GM23338 (cell line): ENCODE measurements around the gene MAP3K14.

ENCODE experiments used
- CREB1 ChIP-seq: fragments of 250-450 bp; sonication (Bioruptor Pico); IDR thresholded peaks from 2 replicates; pipeline ENCODE4 v1.5.0; 2020; ENCODE audit warnings: low read depth, mild to moderate bottlenecking, moderate library complexity
- CTCF ChIP-seq, 2 experiments: fragments of 200-600 bp in 1 of 2; sonication (generic) in 1 of 2; conservative IDR thresholded peaks; 2 replicates each; pipeline versions ENCODE4 v1.5.1 to v1.6.1; 2016 to 2017; ENCODE audit warnings: antibody characterized with exemption in 2 of 2, low read depth in 2 of 2, mild to moderate bottlenecking in 2 of 2, moderate library complexity in 1 of 2
- ETS1 ChIP-seq: IDR thresholded peaks from 2 replicates; pipeline ENCODE4 v1.6.1; 2016; ENCODE audit warnings: antibody characterized with exemption
- EZH2 ChIP-seq: fragments of 200-600 bp; sonication (generic); IDR thresholded peaks from one replicate; pipeline ENCODE4 v1.8.0; 2017; ENCODE audit warnings: antibody characterized with exemption, mild to moderate bottlenecking, low read depth; ENCODE audit not compliant: unreplicated experiment
- EZH2phosphoT487 ChIP-seq: fragments of 200-600 bp; sonication (generic); IDR thresholded peaks from one replicate; pipeline ENCODE4 v1.8.1; 2018; ENCODE audit warnings: antibody characterized with exemption; ENCODE audit not compliant: unreplicated experiment
- JUNB ChIP-seq: IDR thresholded peaks from one replicate; pipeline ENCODE4 v1.6.1; 2016; ENCODE audit warnings: antibody characterized with exemption; ENCODE audit not compliant: unreplicated experiment
- NANOG ChIP-seq: IDR thresholded peaks from 2 replicates; pipeline ENCODE4 v1.6.1; 2016; ENCODE audit warnings: antibody characterized with exemption, borderline replicate concordance
- POLR2AphosphoS5 ChIP-seq: IDR thresholded peaks from 2 replicates; pipeline ENCODE4 v1.6.1; 2016; ENCODE audit warnings: antibody characterized with exemption, low read depth
- REST ChIP-seq: IDR thresholded peaks from one replicate; pipeline ENCODE4 v1.6.1; 2018; ENCODE audit warnings: antibody characterized with exemption; ENCODE audit not compliant: unreplicated experiment
- ZNF114 ChIP-seq: fragments of 250-450 bp; sonication (Bioruptor Pico); IDR thresholded peaks from 2 replicates; pipeline ENCODE4 v1.5.0; 2020; ENCODE audit warnings: mild to moderate bottlenecking, moderate library complexity
- ZNF331 ChIP-seq: fragments of 250-450 bp; sonication (Bioruptor Pico); IDR thresholded peaks from 2 replicates; pipeline ENCODE4 v1.5.0; 2020; ENCODE audit warnings: low read depth, mild to moderate bottlenecking, moderate library complexity

GRCh38 chr17:45339646-45340605 is 23.1 kb upstream of the MAP3K14 start:
- TF ChIP-seq ZNF114 (CRISPR knock-in tag): no peak
- TF ChIP-seq EZH2phosphoT487: no peak
- TF ChIP-seq EZH2: no peak
- TF ChIP-seq CTCF (conservative IDR thresholded peaks at IDR 0.05; ENCODE audit: low read depth in 2 of 2): no peak
- TF ChIP-seq ZNF331: no peak
- TF ChIP-seq POLR2AphosphoS5: no peak
- TF ChIP-seq CREB1 (CRISPR knock-in tag): no peak
- no peak for TF ChIP-seq REST
- no peak for TF ChIP-seq ETS1
- no peak for TF ChIP-seq JUNB
- no peak for TF ChIP-seq NANOG
